Sigmoid colon (tissue), 7 donors: ENCODE data around the gene FBLN1. TPM values are rescaled to one million over a fixed set of nuclear protein-coding genes. Genes with fewer than 3 reads are reported as not detected.

Source experiments
- DNase-seq: peaks from one replicate; pipeline ENCODE4 v3.0.0-alpha.2; 2019
- H3K27ac ChIP-seq, 4 donors: fragments of 200-600 bp; sonication (generic); one replicate each; pipeline ENCODE4 v1.5.1; 2016 to 2019; ENCODE audit warnings: mild to moderate bottlenecking in 1 of 4
- H3K27me3 ChIP-seq, 3 donors: fragments of 200-600 bp; sonication (generic); one replicate each; pipeline ENCODE4 v1.5.1; 2019; ENCODE audit warnings: mild to moderate bottlenecking in 1 of 3
- H3K36me3 ChIP-seq, 4 donors: fragments of 200-600 bp; sonication (generic); one replicate each; pipeline ENCODE4 v1.5.1; 2016 to 2019
- H3K4me1 ChIP-seq, 4 donors: fragments of 200-600 bp; sonication (generic); one replicate each; pipeline ENCODE4 v1.5.1; 2017 to 2019
- H3K4me3 ChIP-seq, 4 donors: fragments of 200-600 bp; sonication (generic); one replicate each; pipeline ENCODE4 v1.5.1; 2017 to 2019; ENCODE audit warnings: mild to moderate bottlenecking in 2 of 4, moderate library complexity in 1 of 4
- H3K9me3 ChIP-seq, 4 donors: fragments of 200-600 bp in 3 of 4; sonication (generic) in 3 of 4; one replicate each; pipeline versions ENCODE4 v1.5.1 to v1.6.1; 2013 to 2019
- EP300 ChIP-seq, 4 donors: sonication (generic); formaldehyde crosslinking; IDR thresholded peaks; one replicate each; pipeline ENCODE4 v1.6.1; 2017; ENCODE audit warnings: antibody characterized with exemption in 4 of 4
- POLR2A ChIP-seq, 2 donors: fragments of 450-650 bp; IDR thresholded peaks; one replicate each; pipeline ENCODE4 v1.6.1; 2016; ENCODE audit warnings: antibody characterized with exemption in 2 of 2, mild to moderate bottlenecking in 2 of 2, moderate library complexity in 2 of 2
- POLR2AphosphoS5 ChIP-seq, 4 donors: sonication (generic); formaldehyde crosslinking; IDR thresholded peaks; one replicate each; pipeline ENCODE4 v1.6.1; 2017; ENCODE audit warnings: antibody characterized with exemption in 4 of 4
- WGBS, 2 donors: extraction: QIAGEN DNeasy Blood & Tissue Kit; methylation state at CpG; one replicate each; pipeline ENCODE4 v1.1.7; 2013; 5-methylcytosine and 5-hydroxymethylcytosine counted together
- intact Hi-C: fragments of 100-400 bp; cut with DNase I; formaldehyde crosslinking; loops from one replicate; pipeline ENCODE4 v1.15.1; 2023
- polyA plus RNA-seq, 3 donors: library from polyadenylated mRNA; stranded (reverse); fragments of 200-250 nt; gene quantifications; one replicate each; pipeline ENCODE4 v1.2.3, GENCODE V29; 2013
- total RNA-seq, 4 donors: library from RNA; depleted of rRNA; stranded (reverse); fragments of >200 nt; gene quantifications; one replicate each; pipeline ENCODE4 v1.1.0, GENCODE V29; 2016
- TF ChIP-seq, protein P1 (sequence below), 4 experiments: fragments of 450-650 bp in 3 of 4; fragments of 200-600 bp in 1 of 4; IDR thresholded peaks; one replicate each; pipeline ENCODE4 v1.5.1; 2016 to 2019; ENCODE audit warnings: antibody characterized with exemption in 4 of 4, mild to moderate bottlenecking in 3 of 4, moderate library complexity in 2 of 4
- donor health status: healthy with polysubstance abuse.
- donor health status: Bipolar disorder and iron deficiency.
- donor health status: healthy.

FBLN1 gene
- total and polyA plus RNA-seq, 7 donors = 9.0 to 230 (median 123) TPM

DNA sequence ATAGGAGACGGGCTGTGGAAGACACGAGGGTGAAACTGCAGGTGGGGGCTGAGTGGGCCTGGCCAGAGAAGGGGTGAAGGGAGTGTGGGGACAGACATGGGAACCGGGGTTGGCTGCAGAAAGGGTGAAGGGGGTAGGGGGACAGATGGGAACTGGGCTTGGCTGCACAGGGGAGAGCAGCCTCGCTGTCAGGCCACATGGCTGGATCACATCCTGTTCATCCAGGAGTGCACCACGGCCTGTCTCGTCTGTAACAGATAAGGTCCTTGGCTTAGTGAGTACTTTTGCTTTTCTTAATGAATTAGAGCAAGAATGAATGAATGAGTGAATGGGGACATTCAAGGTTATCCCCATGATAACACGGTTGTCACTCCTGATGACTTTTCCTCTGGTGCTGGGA is 13.5 kb downstream of the FBLN1 start:
- H3K9me3 ChIP-seq = no peaks in the 10 kb centered on the region
- 68 to 77% methylated on average over 7 of the region's 7 CpGs for WGBS, 2 donors
- no peaks in the 10 kb centered on the region for H3K27me3 ChIP-seq
- no peaks in the 10 kb centered on the region for H3K36me3 ChIP-seq
- TF ChIP-seq, protein P1, sequence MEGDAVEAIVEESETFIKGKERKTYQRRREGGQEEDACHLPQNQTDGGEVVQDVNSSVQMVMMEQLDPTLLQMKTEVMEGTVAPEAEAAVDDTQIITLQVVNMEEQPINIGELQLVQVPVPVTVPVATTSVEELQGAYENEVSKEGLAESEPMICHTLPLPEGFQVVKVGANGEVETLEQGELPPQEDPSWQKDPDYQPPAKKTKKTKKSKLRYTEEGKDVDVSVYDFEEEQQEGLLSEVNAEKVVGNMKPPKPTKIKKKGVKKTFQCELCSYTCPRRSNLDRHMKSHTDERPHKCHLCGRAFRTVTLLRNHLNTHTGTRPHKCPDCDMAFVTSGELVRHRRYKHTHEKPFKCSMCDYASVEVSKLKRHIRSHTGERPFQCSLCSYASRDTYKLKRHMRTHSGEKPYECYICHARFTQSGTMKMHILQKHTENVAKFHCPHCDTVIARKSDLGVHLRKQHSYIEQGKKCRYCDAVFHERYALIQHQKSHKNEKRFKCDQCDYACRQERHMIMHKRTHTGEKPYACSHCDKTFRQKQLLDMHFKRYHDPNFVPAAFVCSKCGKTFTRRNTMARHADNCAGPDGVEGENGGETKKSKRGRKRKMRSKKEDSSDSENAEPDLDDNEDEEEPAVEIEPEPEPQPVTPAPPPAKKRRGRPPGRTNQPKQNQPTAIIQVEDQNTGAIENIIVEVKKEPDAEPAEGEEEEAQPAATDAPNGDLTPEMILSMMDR (IDR thresholded peaks at IDR 0.05) = no peak
- TF ChIP-seq POLR2A (IDR thresholded peaks at IDR 0.05) (no peak), POLR2AphosphoS5 (IDR thresholded peaks at IDR 0.05) (no peak), EP300 (IDR thresholded peaks at IDR 0.05) (no peak)
- no peak for DNase-seq
- peak overlapping the region; percentile 35 to 60 (median 54) for H3K27ac ChIP-seq
- H3K4me3 ChIP-seq = no peak overlapping the region
- H3K4me1 ChIP-seq = peaks cover 0 to 57% (median 38%) of the 10 kb centered on the region in 4 donors
- intact Hi-C loops = no loop called here

DNA sequence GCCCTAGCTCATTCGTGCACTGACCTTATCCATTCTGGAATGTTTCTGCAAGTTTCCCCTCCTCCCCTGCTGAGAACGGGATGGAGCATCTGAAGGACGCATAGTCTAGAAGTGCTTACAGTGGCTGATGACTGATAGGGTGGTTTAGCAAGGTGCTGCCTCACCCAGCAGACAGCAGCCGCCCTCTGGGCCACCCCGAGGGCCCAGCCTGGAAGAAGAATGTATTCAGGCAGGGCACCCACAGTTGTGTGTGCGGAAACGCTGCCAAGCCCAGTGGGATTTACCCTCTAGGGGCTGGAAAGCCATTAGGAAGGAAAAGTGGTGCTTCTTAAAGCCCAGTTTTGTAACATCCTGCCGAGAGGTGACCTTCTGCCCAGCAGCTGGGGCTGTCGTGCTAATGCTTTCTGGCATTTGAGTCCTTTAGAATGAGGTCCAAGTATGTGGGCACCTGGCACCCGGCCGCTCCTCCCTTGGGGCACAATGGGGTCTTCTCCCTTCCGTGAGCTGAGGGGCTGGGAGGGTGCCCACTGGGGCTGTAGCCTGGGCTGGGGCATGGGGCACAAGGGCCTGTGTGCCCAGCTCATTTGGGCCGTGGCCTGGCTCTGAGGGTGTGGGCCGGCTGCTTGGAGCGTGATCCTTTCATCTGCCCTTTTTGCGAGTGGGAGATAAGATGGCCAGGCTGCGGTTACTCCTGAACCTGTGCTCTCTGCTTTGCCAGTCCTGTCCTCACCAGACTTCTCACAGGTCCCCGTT is 14.4 kb downstream of the FBLN1 start:
- Histone ChIP-seq H3K4me3 (no peak overlapping the region), H3K36me3 (peaks cover 0 to 3% (median 0%) of the 10 kb centered on the region in 4 donors), H3K27me3 (no peaks in the 10 kb centered on the region), H3K4me1 (peaks cover 0 to 49% (median 37%) of the 10 kb centered on the region in 4 donors), H3K9me3 (no peaks in the 10 kb centered on the region), H3K27ac (peak overlapping the region in 3 of 4 donors; percentile 35 to 60 (median 59))
- intact Hi-C loops = no loop called here
- whole genome bisulfite sequencing, 2 donors = 66 to 81% methylated on average over 18 of the region's 18 CpGs
- DNase-seq = no peak
- TF ChIP-seq EP300 (IDR thresholded peaks at IDR 0.05) (no peak), POLR2AphosphoS5 (IDR thresholded peaks at IDR 0.05) (no peak), POLR2A (IDR thresholded peaks at IDR 0.05) (no peak)
- TF ChIP-seq, protein P1 (IDR thresholded peaks at IDR 0.05) = no peak

DNA sequence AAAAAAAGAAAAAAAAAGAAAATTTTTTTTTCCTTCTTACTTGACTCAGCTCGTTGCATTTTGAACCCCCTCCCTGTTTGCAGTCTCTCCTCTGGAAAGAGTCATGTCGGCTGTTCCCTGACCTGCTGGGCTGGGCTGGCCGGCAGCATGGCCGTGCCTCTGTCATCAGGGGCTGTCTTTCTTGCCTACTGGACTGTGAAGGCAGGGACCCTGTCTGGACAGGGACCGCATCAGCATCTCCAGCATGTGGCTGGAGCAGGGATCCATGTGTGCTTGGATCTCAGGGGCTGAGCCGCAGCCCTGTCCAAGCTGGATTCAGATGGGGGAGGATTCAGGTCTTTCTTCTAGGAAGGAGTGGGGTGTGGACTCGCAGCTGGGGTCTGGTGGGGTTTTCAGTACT is 15.5 kb downstream of the FBLN1 start:
- no peak for TF ChIP-seq POLR2AphosphoS5 (IDR thresholded peaks at IDR 0.05)
- no peak for TF ChIP-seq EP300 (IDR thresholded peaks at IDR 0.05)
- H3K27ac ChIP-seq = peak overlapping the region in 3 of 4 donors; percentile 12 to 43 (median 38)

DNA sequence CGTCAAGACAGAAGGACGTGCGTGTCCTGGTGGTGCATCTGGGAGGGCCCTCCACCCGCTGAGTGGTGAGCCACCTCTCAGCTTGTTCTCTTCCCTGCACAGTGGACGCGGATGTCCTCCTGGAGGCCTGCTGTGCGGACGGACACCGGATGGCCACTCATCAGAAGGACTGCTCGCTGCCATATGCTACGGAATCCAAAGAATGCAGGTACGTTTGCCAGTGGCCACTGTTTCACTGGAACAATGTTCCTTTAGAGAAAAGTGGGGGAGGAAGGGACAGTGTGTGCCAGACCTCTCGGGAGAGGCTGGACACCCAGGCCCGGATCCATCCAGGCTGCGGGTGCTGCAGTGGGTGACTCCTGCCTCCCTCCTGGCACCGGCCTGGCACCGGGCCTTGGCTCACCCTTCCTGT is 15.9 kb downstream of the FBLN1 start:
- Histone ChIP-seq H3K9me3 (no peaks in the 10 kb centered on the region), H3K4me1 (peaks cover 0 to 40% (median 27%) of the 10 kb centered on the region in 4 donors), H3K27me3 (no peaks in the 10 kb centered on the region), H3K27ac (peak overlapping the region in 2 of 4 donors; percentile 38 to 43), H3K4me3 (no peak overlapping the region), H3K36me3 (peaks cover 0 to 9% (median 0%) of the 10 kb centered on the region in 4 donors)
- intact Hi-C loops = no loop called here
- TF ChIP-seq POLR2A (IDR thresholded peaks at IDR 0.05) (no peak), POLR2AphosphoS5 (IDR thresholded peaks at IDR 0.05) (no peak), EP300 (IDR thresholded peaks at IDR 0.05) (no peak)
- TF ChIP-seq, protein P1 (IDR thresholded peaks at IDR 0.05) = no peak
- no peak for DNase-seq
- WGBS, 2 donors = 89 to 90% methylated on average over 17 of the region's 17 CpGs

More for the DNA sequence above, 15.5 kb downstream of the FBLN1 start:
- no peak for DNase-seq
- WGBS, 2 donors = 78 to 81% methylated on average over 7 of the region's 7 CpGs
- H3K36me3 ChIP-seq = peaks cover 0 to 7% (median 0%) of the 10 kb centered on the region in 4 donors
- H3K4me1 ChIP-seq = peaks cover 0 to 40% (median 29%) of the 10 kb centered on the region in 4 donors
- intact Hi-C loops = no loop called here
- H3K4me3 ChIP-seq = no peak overlapping the region
- H3K9me3 ChIP-seq = no peaks in the 10 kb centered on the region
- no peaks in the 10 kb centered on the region for H3K27me3 ChIP-seq

DNA sequence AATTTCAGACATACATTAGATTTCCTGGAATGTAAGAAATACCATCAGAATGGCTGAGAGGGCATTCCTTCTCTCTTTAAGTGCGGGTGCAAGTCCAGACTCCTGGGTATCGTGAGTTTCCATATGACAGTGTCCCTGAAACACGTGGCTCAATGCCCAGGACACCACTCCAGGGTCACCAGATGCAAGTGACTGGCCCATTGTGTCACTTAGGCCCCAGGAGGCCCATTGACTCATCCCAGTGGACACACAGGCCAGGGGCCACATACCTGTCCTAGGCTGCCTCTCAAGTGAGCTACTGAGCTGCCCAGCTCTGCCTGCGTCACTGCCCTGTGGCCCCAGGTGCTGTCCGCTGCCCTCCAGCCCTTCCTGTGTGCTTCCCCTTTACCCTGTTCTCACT is 18.5 kb downstream of the FBLN1 start:
- peaks cover 0 to 9% (median 0%) of the 10 kb centered on the region in 4 donors for H3K36me3 ChIP-seq
- peaks cover 0 to 26% (median 12%) of the 10 kb centered on the region in 4 donors for H3K4me1 ChIP-seq
- H3K9me3 ChIP-seq = no peaks in the 10 kb centered on the region
- H3K27me3 ChIP-seq = no peaks in the 10 kb centered on the region
- TF ChIP-seq POLR2A (IDR thresholded peaks at IDR 0.05) (no peak), POLR2AphosphoS5 (IDR thresholded peaks at IDR 0.05) (no peak), EP300 (IDR thresholded peaks at IDR 0.05) (no peak)
- TF ChIP-seq, protein P1 (IDR thresholded peaks at IDR 0.05) = no peak
- WGBS, 2 donors = 76 to 89% methylated on average over 5 of the region's 5 CpGs
- no peak overlapping the region for H3K4me3 ChIP-seq
- peak overlapping the region in 1 of 4 donors; percentile 34 for H3K27ac ChIP-seq
- DNase-seq = no peak
- intact Hi-C loops = no loop called here
